GM19452 (cell line): ENCODE results near the gene MAML2.
A peak's percentile ranks its signal among the peaks of the same experiment; 100 is the strongest.

Experiments used
- ATAC-seq: cut with Tn5 transposase; IDR thresholded peaks from one replicate; pipeline ENCODE4 v1.9.1; 2021; ENCODE audit not compliant: unreplicated experiment

MAML2 gene

DNA sequence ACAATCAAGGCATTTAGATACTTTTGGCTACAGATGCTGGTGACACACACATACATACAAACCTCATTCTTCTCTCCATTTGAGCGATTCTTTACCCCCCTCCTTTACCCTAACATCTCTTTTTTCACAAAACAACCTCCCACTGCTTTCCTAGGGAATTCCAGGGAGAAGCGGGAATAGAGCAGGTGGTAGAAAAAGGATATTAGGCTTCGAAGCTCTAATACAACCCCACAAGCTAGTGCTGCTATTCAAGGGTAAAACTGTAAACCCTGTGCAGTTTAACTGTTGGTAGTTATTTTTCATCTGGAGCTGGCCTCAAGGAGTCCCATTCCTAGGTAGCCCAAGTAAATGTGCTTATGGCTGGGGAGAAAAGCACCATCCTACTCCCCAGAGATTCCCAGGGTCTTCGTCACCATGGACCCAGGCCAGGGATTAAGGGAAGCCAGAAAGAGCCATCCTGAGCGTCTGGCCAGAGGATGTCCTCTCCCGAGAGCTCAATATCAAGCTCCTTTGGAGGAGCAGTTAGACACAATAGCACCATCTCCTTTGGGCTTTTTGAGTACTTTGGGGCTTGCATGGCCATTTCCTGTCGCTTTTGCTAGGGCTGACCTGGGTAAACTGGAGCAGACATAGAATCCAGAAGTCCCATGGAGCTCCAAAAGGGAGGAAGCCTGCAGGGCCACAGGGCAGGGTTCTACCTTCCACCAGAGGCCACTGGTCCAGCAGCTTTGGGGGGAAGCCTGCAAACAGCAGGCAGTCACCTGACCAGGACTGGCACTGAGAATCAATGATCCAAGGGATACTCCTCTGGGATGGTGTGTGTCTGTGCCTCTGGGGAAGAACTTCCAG, 3.1 kb downstream of the MAML2 start:
- ATAC-seq = no peak

GRCh38 chr11:96338910-96339705, 3.9 kb downstream of the MAML2 start:
- ATAC-seq = peak; percentile 51

- no peak for ATAC-seq
Measured at GRCh38 chr11:96337541-96338431, 5.2 kb downstream of the MAML2 start.

DNA sequence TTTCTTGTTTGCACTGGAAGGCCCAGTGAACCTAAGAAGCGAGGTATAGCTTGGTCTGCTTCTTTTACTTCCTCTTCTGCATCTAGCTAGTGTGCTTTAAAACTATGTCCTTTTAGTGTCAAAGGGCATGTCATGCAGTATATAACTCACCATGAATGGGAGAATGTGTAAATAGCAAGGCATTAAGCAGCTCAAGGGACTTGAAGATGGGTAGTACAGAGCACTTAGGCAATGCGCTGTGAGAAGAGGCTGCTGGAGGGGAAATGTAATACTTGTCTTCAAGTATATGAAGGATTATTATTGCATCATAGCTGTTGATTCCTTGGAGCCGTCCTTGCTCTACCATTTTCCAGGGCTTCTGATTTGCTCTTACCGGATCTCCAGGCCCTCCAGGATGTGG, 7.6 kb downstream of the MAML2 start:
- ATAC-seq = no peak

GRCh38 chr11:96334219-96334618, 8.8 kb downstream of the MAML2 start:
- ATAC-seq = no peak

GRCh38 chr11:96333191-96333719, 9.7 kb downstream of the MAML2 start:
- ATAC-seq = no peak

DNA sequence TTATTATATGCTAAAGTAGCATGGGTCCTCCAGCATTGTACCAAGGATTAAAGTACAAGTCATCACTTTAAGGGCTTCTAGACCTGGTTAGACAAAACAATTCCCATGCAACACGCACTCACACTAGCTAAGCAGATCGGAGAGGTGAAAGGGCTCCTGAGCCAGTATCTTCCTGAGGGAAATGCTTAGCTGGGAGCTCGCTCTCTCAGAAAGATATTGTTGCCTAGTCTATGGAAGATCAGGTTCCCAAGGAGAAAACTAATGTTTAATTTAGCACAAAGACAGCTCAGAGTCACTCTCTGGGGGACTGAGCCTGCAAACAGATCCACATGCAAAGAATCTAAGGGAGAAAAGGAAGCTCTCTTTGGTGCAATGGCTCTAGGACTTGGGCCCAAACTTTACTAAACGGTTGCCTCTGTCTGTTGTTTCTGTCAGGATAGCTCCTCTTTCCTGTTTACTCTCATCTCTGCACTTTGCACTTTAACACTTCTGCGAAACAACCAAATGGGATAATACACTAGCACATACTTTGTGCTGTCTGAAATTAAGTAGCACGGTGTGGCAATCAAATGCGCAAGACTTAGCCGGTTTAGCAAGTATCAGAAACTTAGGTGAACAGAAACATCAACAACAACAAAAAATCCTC, 10.7 kb downstream of the MAML2 start:
- no peak for ATAC-seq

DNA sequence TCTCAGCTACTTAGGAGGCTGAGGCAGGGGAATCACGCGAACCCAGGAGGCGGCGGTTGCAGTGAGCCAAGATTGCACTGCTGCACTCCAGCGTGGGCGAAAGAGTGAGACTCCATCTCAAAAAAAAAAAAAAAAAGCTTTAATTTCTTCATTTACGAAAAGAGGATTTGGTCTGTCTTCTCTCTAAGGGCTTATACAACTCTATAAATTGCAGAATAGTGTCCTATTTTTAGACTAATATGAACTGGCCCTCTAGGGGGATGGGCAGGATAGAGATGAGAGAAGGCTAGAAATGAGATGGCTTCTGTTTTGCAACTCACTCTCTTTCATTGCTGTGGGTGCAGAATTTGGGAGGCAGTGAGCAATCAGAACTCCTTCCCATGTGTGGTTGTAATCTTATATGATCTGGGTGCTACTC, 11.3 kb downstream of the MAML2 start:
- no peak for ATAC-seq

- ATAC-seq = no peak
Measured at GRCh38 chr11:96330511-96330859, 12.5 kb downstream of the MAML2 start.

DNA sequence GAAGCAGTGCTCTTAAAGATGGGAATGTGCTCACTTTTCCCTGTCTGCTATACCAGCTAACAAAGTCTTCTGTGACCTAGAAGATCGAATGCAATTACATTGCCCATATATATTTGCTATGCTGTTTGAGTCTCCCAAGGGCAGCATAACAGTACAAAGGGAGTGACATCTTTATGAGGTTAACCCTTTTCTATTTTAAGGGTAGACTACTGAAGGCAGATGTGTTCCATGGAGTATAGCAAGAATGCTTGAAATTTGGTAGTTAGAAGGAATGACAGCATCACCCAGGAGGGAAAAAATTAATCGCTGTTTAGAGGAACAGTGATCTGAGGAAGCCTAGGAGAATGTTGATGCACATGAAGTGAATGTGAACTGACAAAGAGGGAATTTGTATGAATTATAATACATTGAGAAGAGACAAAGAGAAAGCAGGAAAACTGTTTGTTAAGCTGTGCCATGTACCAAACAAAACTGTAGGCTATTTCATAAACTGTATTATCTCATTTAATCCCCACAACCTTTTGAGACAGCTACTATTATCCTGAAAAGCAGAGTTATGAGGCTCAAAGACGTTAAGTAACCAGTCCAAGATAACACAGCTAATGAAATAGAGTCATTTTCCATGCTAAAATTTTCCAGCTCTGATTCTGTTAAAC, 13.0 kb downstream of the MAML2 start:
- no peak for ATAC-seq

DNA sequence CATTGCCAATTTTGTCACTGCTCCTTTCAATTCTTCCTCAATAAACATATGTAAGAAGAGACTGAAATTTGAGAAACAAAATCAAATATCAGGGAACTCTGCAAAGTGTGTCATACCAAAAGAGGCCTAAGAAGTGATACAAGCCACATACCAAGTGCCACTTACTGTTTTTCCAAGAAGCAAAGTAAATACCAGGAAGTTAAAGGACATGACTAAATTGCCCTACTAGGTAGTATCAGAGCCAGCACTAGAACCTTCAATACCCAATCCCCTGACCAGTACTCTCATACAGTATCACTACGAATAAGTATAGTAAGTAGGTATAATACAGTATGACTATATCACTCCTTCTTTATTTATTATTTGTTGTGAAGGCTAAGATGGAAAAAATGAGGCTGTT, 13.6 kb downstream of the MAML2 start:
- no peak for ATAC-seq

DNA sequence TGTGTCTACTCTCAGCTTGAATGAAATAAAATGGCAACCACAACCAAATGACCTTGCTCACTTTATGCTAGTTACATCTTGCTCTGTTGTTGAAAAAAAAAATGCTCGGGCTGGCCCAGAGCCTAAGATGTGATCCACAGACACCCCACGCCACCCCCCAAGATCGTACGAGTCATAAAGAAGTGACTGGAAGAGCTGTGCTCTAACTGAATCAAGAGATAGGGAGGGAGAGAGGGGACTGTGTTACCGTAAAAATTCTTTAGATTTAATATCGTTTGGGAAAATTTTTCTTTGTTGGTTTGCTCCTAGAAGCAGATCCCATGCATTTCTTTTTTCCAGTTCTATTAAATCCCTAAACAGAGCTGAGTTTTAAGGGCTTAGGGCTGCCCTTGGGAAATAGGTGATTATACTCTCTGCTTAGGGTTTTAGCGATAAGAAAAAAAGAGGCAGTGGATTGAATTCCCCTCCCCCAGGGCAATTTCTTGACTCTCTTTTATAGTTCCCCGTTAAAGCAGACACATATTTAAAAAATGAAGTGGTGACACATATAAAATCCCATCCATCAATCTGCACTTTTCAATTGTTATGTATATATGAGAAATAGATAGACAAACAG, 14.5 kb downstream of the MAML2 start:
- ATAC-seq = no peak

DNA sequence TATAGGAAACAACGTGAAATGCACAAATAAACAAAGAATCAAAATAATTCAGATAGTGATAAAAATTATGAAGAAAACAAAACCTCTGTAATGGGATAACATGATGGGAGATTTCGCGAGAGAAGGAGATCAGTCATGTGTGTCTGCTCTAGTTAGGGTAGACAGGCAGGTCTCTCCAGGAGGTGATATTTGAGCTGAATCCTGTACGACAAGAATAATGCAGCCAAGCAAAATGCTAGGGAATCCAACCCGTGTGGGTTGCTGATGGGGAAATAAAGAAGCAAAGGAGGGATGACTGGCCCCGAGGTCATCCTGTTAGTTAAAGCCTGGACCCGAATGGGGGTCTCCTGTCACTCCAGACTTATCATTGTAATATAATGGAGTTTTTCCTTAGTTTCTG, 16.0 kb downstream of the MAML2 start:
- no peak for ATAC-seq

GRCh38 chr11:96324912-96325311, 18.1 kb downstream of the MAML2 start:
- no peak for ATAC-seq

GRCh38 chr11:96323642-96323985, 19.4 kb downstream of the MAML2 start:
- no peak for ATAC-seq

DNA sequence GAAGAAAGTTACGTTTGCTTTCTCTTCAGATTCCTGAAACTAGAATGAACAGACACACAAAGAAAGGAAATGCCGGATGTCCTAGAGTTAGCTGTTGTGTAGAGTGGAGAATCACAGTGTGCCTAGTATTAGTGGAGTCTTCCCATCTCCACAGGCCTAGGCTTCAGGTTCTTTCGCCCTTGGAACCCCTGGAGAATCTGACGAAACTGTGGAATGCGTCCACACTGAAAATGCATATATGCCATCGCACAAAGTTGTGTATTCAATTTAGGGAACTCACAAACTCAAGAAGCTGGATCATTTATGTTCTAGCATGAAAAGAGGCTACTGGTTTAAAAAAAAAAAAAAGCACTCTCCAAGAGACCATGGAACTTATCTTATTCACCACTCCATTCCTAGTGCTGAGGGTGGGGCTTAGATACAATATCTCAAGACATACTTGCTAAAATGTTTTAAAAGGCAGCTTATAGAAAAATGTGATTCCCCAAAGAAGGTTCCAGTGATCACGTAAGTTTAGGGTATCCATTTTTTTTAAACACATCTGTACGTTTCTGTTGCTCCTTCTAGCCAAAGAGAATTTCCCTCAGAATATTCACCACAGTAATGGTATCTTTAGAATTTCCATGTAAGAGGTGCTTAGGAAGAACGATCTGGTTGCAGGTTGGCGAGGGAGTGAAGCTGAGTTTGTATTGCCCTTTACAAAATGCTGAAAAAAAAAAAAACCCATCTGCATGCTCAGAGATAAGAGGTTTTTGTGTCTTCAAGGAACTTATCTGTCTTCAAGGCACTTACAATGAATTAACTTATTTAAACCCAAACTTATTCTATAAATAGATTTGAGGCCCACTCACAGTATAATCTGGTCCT, 20.0 kb downstream of the MAML2 start:
- no peak for ATAC-seq

GRCh38 chr11:96321091-96321490, 21.9 kb downstream of the MAML2 start:
- ATAC-seq = no peak

- ATAC-seq = no peak
Measured at GRCh38 chr11:96319898-96320656, 22.9 kb downstream of the MAML2 start.
